Gastroesophageal sphincter (tissue), 3 donors: ENCODE measurements around the gene ZSWIM6.

Experiments used
- POLR2A ChIP-seq, 2 donors: fragments of 450-650 bp; IDR thresholded peaks; one replicate each; pipeline ENCODE4 v1.6.1; 2017; ENCODE audit warnings: antibody characterized with exemption in 2 of 2, mild to moderate bottlenecking in 2 of 2, moderate library complexity in 1 of 2
- TF ChIP-seq, protein P1 (sequence below), 4 experiments: fragments of 200-600 bp in 2 of 4; fragments of 450-650 bp in 2 of 4; sonication (generic) in 1 of 4; IDR thresholded peaks; one replicate each; pipeline ENCODE4 v1.5.1; 2017 to 2019; ENCODE audit warnings: antibody characterized with exemption in 4 of 4, mild to moderate bottlenecking in 2 of 4, moderate library complexity in 2 of 4

DNA sequence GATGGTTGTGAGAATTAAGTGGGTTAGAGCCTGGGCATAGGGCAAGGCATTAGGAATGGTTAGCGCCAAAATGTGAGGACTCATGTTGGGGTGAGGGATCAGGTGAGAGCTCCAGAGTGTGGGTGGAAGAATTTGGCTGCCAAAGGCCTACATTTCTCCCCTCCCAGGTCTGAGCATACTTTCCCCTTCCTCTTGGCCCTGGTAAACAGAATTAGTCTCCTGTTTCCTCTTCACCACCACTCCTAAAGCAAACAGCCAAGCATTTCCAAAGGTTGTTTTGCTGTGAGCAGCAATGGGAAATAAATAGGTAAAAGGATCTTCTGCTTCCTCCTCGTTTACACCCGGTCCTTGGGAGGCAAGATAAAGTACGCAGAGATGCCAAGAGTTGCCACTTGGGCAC is 132.5 kb downstream of the ZSWIM6 start:
- TF ChIP-seq POLR2A (IDR thresholded peaks at IDR 0.05), result no peak
- TF ChIP-seq, protein P1, sequence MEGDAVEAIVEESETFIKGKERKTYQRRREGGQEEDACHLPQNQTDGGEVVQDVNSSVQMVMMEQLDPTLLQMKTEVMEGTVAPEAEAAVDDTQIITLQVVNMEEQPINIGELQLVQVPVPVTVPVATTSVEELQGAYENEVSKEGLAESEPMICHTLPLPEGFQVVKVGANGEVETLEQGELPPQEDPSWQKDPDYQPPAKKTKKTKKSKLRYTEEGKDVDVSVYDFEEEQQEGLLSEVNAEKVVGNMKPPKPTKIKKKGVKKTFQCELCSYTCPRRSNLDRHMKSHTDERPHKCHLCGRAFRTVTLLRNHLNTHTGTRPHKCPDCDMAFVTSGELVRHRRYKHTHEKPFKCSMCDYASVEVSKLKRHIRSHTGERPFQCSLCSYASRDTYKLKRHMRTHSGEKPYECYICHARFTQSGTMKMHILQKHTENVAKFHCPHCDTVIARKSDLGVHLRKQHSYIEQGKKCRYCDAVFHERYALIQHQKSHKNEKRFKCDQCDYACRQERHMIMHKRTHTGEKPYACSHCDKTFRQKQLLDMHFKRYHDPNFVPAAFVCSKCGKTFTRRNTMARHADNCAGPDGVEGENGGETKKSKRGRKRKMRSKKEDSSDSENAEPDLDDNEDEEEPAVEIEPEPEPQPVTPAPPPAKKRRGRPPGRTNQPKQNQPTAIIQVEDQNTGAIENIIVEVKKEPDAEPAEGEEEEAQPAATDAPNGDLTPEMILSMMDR (IDR thresholded peaks at IDR 0.05), result no peak
